Limb (tissue), 2 donors: ENCODE measurements around the gene SRP14.

Source experiments
- DNase-seq, 2 donors: peaks; one replicate each; pipeline ENCODE4 v3.0.0-alpha.2; 2016; ENCODE audit errors: extremely low spot score in 2 of 2

SRP14 gene

DNA sequence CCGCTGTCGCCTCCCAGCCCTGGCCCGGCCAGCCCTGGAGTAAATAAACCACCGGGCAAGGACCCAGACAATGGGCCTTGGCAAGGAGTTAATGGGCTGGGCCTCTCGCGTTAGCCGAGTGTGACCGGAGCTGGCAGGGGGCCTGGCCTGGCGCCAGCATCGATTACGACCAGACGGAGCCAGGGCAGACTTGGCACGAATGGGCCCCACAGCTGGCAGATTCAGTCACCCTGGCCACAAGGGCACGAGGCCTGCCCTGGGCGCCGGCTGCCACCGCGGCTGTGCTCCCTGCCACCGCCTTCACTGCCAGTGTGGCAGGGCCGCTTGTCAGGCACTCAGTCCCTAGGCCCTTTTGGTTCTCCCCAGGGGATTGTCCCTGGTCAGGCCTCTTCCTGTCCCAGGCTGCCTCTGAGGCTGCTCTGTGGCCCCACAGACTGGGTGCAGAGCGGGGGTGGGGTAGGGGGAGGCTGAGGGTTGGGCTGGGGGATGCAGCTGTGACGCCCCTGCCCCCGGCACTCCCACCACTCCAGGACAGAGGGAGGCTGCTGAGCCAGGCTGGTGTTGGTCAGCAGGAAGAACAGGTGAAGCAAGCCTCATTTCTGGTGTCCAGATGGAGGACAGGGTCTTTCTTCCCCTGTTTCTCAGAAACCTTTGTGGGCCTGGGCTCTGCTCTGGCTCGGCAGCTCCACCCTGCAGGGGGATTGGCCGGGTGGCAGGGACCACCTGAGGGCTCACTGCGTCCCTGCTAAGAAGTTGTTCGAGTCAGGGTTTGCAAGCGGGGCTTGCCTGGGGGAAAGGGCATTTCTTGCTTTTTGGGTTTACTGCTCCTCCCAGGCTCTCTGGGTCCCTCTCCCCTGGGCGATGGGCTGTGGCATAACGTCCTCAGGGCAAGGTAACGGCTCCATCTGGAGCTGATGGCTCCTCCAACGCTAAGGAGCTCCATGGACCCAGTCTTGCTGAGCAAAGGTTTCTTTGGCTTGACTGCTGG lies 30.5 kb upstream of the SRP14 start:
- DNase-seq, result peak; percentile 73 to 88

GRCh38 chr15:40067921-40068624 lies 29.1 kb upstream of the SRP14 start:
- no peak for DNase-seq

GRCh38 chr15:40066589-40066988 lies 27.6 kb upstream of the SRP14 start:
- no peak for DNase-seq

- DNase-seq, result no peak
These were observed 26.2 kb upstream of the SRP14 start for GRCh38 chr15:40065166-40065565.

DNA sequence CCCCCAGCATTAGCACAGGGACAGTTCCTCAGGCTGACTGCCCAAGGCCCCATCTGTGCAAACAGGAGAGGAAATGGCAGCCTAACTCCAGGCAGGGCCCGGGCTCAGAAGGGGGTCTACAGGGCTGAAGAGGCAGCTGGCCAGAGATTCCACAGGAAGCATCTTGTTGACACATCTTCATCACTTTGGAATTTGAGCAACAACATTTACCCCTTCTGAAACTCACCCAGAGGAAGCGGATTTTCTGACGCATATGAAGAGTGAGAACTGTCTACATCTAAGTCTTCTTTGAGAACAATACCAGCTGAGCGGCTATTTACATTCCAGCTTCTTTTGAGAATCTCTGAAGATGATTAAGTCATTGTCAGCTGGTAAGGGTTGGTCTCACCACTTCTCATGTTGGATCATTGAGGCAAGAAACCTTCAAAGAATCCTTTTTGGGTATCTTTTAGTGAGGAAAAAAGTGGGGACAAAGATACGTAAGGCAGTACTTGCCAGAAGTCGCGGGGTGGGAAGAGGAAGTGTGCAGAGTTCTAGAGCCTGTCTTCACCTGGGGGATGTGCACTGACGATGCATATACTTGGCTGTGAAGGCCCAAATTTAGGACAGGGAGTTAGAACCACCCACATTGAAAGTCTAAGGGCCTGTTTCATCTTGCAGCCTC lies 25.4 kb upstream of the SRP14 start:
- no peak for DNase-seq

GRCh38 chr15:40063563-40064011 lies 24.6 kb upstream of the SRP14 start:
- DNase-seq, result no peak

DNA sequence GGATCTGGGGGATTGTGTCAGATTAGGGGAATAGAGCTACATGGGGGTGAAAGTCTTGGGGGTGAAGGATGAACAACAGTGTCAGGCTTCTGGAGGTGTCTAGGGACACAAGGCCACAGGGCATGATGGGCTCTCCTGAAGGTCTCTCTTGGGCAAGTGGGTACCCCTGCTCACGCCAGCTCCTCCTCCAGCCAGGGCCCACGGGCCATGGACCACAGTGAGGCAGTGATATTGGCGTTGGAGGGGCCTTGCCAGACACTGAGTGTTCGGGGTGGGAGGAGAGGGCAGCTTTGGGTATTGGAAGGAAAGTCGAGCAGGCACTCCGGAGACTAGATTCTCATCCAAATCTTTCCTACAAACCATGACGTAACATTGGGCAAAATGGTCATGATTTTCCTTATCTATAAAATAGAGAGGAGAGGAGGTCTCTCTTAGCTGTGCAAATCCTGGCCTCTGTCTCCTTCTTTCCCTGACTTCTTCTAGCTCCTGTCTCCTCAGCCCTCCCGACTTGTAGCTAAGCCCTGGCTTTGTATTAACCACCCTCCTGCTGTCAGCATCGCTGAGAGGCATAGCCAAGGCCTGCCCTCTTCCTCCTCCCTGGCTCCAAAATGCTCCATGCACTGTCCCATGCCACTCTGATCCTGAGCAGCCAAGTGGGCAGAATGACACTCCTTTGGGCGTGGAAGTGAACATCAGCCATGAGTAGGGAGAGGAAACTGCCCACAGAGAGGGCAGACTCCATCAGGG lies 24.0 kb upstream of the SRP14 start:
- DNase-seq, result no peak

DNA sequence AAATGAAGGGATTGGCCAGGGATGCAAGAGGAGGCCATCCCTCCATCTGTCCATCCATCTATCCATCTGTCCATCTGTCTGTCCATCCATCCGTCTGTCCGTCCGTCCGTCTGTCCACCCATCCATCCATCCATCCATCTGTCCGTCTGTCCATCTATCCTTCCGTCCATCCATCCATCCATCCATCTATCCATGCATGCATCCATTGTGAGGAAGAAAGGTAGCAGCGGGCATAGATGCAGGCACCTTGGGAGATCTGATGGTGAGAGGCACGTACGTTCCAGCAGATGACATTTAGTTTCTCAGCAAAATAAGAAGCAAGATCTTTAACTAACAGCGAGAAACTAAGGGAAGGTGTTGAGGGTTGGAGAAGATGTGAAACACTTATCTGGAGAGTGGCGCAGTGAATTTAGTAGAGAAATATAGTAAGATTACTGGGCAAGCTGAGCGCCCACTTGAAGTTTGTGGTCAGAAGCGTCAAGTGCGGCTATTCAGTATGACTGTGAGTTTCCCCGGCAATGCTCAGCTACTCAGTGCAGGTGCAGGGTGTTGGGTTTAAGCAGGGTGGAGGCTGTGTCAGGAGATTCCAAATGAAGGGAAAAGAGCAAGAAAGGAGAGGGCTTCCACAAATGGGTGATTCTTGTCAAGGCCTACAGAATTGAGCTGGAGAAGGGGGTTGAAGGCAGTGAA lies 22.4 kb upstream of the SRP14 start:
- DNase-seq, result no peak

DNA sequence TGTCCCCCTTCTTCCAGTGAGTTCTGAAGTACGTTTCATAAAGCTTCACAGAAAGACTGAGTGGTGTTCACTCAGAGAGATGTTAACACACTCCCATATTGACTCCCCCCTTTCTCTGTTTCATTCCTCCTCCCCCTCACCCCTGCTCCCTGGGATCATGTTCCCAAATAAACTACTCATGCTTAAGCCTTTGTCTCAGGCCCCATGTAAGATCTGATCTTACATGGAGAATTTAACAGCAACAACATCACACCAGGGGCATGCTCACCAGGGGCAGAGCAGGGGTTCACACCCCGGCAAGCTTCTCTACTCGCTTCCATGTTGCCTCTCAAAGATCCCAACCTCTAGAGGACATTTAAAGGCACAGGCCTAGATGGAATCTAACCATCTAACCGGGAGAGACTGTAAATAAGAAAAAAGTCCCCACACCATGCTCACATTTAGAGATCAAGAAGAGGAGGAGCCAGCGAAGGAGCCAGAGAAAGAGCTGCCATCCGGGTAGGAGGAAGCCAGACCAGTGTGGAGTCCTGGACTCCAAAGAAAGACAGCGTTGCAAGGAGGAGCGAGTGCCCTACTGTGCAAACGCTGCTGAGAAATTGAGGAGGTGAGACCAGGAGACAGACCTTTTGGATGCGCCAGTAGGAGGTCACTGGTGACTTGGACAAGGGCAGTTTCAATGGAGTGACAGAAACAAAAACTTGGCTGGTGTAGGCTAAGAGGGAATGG lies 21.4 kb upstream of the SRP14 start:
- DNase-seq, result peak in 1 of 2 donors; percentile 17

DNA sequence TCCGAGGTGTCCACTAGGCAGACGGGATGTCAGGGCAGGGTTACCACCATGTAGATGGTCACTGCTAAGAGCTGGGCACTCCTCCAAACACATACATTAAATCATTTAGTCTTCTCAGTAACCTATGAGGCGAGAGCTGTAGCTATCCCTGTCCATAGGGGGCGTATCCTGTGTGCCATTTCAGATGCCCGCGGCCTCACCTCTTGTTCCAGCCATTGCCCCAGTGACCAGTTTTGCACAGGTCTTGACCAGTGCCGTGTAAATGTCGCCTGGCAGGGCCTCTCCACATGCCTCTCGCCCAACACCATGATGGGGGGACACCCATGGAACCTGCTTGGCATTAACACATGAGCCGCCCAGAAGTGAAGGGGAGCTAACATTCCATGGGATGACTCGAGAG lies 20.8 kb upstream of the SRP14 start:
- DNase-seq, result peak in 1 of 2 donors; percentile 11

GRCh38 chr15:40058476-40059140 lies 19.6 kb upstream of the SRP14 start:
- no peak for DNase-seq

DNA sequence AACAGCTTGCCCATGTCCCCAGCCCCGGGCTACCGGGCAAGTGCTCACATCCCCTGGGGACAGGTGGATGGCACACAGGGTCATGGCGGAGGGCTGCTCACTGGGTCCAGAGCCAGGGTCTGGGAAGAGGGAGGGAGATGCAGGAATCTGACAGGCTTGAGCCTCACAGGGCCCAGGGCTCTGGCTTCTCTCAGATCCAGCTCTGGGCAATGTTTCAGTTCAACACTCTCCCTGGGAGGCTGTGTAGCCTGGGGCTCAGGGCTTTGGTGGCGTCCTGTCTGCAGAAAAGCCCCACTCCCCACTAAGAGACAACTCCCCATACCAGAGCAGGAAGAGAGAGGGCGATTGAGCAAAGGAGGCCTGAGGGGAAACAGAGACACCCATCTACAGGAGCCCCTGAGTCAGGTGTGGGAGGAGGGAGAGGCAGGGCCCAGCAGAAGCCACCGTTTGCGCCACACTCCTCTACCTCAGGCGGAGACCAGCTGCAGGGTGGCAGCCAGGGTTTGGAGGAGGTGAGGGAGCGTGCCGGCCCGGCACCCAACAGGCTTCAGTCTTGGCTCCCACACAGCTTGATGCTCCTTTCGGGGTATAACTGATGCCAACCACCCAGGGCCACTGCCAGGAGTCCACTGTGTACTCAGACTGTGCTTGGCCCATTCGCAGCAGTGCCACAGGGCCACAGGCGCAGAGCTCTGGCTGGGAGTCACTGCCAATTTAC lies 16.8 kb upstream of the SRP14 start:
- no peak for DNase-seq

GRCh38 chr15:40054855-40055575 lies 16.0 kb upstream of the SRP14 start:
- no peak for DNase-seq

DNA sequence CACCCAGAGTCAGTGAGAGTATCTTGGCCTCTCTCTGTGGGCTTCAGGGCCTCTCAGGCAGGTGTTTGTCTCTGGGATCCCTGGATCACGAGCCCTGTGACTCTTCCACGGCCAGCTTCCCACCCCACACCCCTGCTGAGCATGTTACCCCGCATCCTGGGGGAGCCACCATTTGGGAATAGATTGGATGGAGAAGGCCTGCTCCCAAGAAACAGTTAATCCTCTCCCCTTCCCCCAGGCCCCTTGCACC lies 15.5 kb upstream of the SRP14 start:
- DNase-seq, result no peak

- DNase-seq, result no peak
These were observed 15.0 kb upstream of the SRP14 start for GRCh38 chr15:40053831-40054604.

DNA sequence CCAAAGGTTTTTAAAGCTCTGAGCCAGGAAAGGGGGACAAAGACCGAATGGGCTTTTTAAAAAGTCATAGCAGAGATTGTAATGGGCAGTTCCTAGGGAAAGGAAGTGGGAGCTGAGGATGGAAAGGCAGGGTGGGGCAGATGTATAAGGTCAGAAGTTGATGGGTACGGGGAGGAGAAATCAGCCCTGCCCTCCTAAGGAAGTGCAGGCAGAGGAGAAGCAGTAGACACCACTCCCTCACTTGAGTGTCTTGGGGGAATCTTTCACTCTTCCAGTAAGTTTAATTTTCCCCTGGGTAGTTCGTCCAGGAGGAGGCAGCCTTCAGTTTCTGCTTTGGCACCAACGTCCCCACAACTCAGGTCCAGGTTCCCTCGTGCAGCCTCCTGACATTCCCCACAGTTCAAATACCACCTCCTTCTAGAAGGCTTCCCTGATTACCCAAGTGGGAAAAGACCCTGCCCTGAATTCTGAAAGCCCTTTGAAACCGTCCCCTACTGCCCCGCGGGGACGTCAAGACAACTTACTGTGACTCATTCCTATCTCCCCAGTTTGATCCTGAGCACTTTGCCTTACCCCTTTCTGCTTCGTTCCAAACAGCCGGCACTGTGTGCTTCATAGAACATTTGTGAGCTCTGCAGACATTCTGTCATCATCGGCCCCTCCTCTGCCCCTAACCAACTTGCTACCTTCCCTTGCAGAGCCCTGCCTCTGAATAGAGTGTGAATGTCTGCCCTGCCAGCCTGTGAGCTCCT lies 14.3 kb upstream of the SRP14 start:
- DNase-seq, result no peak

- no peak for DNase-seq
These were observed 13.6 kb upstream of the SRP14 start for GRCh38 chr15:40052604-40053003.
